ENCODE results near the gene PITPNM2.

GRCh38 chr12:123135688-123136087, 15.2 kb downstream of the PITPNM2 start:
- TF ChIP-seq CTCF (IDR thresholded peaks at IDR 0.05) = no peak
- no peak for TF ChIP-seq RXRA (IDR thresholded peaks at IDR 0.05; ENCODE audit: borderline replicate concordance, low read depth)
- no peak for TF ChIP-seq NFIC (IDR thresholded peaks at IDR 0.05; ENCODE audit: borderline replicate concordance)
- no peak for TF ChIP-seq SMC3 (IDR thresholded peaks at IDR 0.05; ENCODE audit: low read depth, low read length)
- TF ChIP-seq EP300 (IDR thresholded peaks at IDR 0.05; ENCODE audit: borderline replicate concordance in 1 of 2, low read depth in 1 of 2, low read length in 1 of 2) = no peak
- TF ChIP-seq RAD21 (IDR thresholded peaks at IDR 0.05; ENCODE audit: low read length) = no peak

Measured in SK-N-SH (cell line).